HG03045 (cell line): Measurements from ENCODE around the gene SNRPD3.
A peak's percentile ranks its signal among the peaks of the same experiment; 100 is the strongest.
"Not testable (repeated sequence)": the region's sequence is repeated elsewhere in the genome, so short reads cannot be mapped to it uniquely, and the experiment has no call there.

Experiments
- ATAC-seq: cut with Tn5 transposase; IDR thresholded peaks from one replicate; pipeline ENCODE4 v1.9.1; 2021; ENCODE audit warnings: mild to moderate bottlenecking, moderate library complexity; ENCODE audit not compliant: unreplicated experiment

SNRPD3 gene

GRCh38 chr22:24590596-24591173, 34.9 kb downstream of the SNRPD3 start:
- ATAC-seq = no peak

GRCh38 chr22:24591286-24591830, 35.6 kb downstream of the SNRPD3 start:
- no peak for ATAC-seq

- peak; percentile 18 for ATAC-seq
Observed at GRCh38 chr22:24592058-24592850, 36.5 kb downstream of the SNRPD3 start.

- ATAC-seq = peak; percentile 71
Observed at GRCh38 chr22:24592851-24593558, 37.2 kb downstream of the SNRPD3 start, which contains the start of gene LRRC75B. TSS of gene LRRC75B (minus strand) at chr22:24593073. CDS start at chr22:24593039, 34 bp downstream.

- not testable (repeated sequence) for ATAC-seq
Observed at GRCh38 chr22:24593559-24593835, 37.7 kb downstream of the SNRPD3 start.

GRCh38 chr22:24593836-24594568, 38.2 kb downstream of the SNRPD3 start:
- no peak for ATAC-seq

GRCh38 chr22:24594569-24595120, 38.8 kb downstream of the SNRPD3 start:
- ATAC-seq = no peak

- no peak for ATAC-seq
Observed at GRCh38 chr22:24595228-24595627, 39.4 kb downstream of the SNRPD3 start.

- no peak for ATAC-seq
Observed at GRCh38 chr22:24595863-24596262, 40.1 kb downstream of the SNRPD3 start.

DNA sequence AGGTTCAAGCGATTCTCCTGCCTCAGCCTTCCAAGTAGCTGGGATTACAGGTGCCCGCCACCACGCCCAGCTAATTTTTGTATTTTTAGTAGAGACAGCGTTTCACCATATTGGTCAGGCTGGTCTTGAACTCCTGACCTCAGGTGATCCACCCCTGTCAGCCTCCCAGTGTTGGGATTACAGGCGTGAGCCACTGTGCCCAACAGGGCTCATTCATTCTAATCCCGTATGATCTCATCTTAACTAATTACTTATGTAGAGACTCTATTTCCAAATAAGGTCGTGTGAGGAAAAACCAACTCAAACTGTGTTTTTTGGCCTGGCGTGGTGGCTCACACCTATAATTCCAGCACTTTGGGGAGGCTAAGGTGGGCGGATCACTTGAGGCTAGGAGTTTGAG, 41.3 kb downstream of the SNRPD3 start:
- ATAC-seq = not testable (repeated sequence)

- no peak for ATAC-seq
Observed at GRCh38 chr22:24599514-24599913, 43.7 kb downstream of the SNRPD3 start.

DNA sequence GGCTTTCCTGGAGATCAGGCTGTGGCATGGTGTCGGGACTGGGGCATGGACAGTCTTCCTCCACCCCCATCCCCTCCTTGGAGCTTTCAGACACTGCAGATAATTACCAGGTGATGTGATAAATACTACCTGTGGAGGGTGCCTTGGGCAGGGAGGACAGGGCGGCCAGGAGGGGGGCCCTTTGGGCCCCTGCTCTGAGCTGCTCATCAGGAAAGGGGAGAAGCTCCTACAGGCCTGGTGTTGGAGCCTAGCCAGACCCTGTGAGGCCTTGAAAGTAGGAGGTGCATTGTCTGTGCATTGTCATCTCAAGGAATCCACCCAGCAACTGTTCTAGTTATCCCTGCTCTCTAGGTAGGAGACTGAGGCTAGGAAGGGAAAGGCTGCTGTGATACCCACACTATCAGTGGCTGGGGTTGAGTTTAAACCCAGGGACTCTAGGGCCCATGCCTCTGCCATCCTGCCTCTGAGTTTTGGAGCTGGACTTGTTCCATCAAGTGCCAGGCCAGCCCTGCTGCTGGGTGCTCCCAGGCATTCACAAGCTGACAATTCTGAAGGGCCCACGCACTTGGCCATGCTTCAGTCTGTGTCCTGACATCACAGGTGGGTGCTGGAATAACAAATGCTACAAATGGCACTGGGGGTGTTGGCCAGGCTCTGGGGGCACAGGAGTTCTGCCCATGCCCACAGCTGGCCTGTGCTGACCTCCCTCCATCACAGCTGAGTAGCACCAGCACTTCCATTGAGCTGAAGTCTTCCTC, 44.3 kb downstream of the SNRPD3 start:
- not testable (repeated sequence) for ATAC-seq

- no peak for ATAC-seq
Observed at GRCh38 chr22:24601217-24602104, 45.7 kb downstream of the SNRPD3 start.

GRCh38 chr22:24602105-24602749, 46.4 kb downstream of the SNRPD3 start:
- ATAC-seq = not testable (repeated sequence)

DNA sequence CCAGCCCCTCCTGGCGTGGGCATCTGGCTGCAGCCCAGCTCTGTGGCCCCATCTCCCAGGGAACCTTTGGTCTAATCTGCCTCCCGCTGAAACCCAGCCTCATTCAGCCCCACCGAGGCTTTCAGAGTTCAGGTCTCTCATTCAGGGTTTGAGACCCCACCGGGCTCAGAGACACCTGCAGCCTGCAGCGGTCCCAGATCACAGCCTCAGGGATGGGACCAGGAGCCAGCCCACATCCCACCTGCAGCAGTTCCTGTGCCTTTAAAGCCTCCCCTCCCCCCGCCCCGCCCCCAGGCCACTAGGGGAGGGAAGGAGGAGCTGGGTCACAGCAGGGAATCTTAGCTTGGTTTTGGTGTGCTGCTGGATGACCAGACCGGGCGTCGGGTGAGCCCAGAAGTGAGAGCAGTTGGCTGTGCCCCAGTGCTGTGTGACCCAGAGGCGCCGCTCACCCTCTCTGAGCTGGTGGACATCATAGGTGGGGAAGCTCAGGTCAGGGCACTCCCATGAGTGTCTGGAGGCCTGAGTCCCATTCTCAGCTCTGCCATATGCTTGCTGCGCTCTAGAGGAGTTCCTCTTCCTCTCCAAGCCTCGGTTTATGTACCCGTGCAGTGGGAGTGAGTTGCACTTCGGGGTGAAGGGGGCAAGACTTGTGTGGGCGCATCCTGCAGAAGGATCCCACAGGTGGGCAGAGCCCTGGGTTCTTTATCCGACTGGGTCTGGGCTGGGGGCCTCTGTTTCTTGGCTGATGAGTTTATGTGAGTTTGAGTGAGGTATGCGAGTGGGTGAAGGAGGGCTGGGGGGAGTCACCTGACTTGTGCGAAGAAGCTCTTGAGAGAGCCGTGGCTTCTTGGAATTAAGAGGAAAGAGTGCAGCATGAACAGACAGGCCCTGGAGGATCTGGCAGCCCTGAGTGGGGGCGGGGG, 47.3 kb downstream of the SNRPD3 start, which contains the start of gene GGT1:
TSS of gene GGT1 (plus strand) at position 347 of the 923 bp plus-strand sequence. CDS start 7,889 bp downstream, outside the sequence.
- not testable (repeated sequence) for ATAC-seq

DNA sequence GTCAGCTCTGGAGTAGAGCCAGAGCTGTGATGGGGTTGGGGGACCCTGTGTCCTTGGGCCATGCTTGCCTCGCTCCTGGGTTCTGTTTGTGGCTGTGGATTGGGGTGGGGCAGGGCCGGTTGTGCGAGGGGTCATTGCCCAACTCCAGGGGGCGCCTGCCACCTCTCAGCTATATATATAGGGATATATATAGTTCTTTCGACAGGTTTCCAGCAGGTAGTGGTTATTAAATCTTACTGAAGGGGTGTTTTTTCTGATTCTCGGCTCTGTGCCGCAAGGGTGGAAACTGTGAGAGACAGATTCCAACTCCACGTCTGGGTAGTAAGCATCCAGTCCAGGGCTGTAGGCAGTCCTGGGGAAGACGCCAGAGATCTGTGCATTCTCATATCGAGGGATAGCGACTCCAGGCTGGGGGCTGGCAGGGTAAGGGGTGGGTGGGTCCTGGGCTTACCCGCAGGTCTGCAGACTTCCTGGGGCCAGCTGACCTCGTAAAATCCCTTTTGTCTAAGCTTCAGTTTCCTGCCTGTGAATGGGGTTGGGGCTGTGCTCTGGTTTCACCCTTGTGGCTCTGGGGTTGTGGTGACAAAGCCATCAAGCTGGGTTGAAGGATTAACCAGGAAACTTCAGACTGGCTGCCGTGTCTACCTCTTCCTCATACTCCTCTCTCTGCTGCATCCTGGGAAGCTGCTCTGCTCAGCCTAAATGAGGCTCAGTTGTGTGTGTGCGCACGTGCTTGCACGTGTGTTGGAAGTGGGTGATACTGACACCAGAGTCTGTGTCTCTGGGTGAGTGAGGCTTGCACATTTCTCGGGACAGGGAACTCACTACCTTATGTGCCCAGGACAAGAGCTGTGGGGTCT, 48.2 kb downstream of the SNRPD3 start:
- ATAC-seq = not testable (repeated sequence)
